ENCODE measurements around the gene SURF4. TPM values are rescaled to one million over a fixed set of nuclear protein-coding genes. Genes with fewer than 3 reads are reported as not detected.
A peak's percentile ranks its signal among the peaks of the same experiment; 100 is the strongest.

The SURF4 gene
- total and polyA plus RNA-seq, 2 of the 13 experiments (the other 11 are each of a cell fraction or from before 2014, with no cell fraction given): 220 to 265 TPM

DNA sequence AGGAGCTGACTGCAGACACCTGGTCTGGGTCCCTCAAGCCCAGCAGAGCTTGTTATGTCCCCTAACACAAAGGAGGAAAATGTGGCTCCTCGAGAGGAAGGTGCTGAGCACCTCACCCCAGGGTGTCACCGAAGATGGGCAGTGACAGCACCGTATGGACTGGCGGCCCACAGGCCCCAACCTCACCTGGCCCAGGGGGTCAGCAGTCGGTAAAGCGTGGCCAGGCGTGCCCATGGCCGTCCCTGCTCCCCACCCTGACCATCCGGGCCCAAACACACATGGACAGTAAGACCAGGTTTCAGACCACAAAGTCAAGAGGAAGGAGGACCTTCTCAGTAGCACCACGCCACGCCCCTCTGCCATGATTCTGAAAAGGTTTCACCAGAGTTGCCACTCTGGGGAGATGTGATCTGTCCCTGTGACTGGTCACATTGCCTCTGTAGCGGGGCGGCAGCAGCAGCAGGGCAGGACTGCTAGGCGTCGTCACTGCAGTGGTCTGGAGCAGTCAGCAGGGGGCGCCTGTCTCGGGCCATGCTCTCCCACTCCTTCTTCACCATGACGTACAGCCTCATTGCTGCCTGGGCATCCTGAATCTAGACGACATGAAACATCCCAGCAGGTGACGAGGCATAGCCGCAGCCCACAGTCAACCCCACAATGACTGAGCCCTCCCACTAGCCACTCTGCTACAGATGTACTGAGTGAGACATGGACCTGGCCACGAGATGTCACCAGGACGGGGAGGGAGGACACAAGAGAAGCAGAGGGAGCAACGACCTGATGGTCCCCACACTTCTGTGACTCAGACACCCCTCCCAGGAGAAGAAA is 30.8 kb upstream of the SURF4 start (continued):
- TF ChIP-seq ARID2 (CRISPR knock-in tag; IDR thresholded peaks at IDR 0.05; ENCODE audit: borderline replicate concordance): no peak
- TF ChIP-seq, protein P1, sequence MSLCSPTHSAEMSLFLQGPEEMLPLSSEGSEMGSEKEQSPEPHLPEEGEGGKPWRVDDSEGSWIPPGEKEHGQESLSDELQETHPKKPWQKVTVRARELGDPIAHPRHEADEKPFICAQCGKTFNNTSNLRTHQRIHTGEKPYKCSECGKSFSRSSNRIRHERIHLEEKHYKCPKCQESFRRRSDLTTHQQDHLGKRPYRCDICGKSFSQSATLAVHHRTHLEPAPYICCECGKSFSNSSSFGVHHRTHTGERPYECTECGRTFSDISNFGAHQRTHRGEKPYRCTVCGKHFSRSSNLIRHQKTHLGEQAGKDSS (CRISPR knock-in tag; IDR thresholded peaks at IDR 0.05; ENCODE audit: borderline replicate concordance, low read depth): 0 out of 2 replicates have a peak, but pooled peaks have one; percentile 37
- TF ChIP-seq, protein P2, sequence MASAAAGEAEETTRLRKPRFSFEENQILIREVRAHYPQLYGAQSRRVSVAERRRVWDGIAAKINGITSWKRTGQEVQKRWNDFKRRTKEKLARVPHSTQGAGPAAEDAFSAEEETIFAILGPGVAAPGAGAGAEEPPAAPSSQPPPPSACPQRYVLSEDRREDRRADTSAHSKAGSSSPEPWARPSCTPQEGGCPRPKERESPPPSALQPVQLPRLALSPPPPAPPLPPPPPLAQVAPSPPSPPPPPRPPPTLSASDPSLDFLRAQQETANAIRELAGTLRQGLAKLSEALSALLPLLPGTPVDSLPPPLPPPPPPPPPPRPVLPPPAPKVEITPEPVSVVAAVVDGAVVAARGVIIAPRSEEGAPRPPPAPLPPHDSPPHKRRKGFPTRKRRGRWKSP (CRISPR knock-in tag; IDR thresholded peaks at IDR 0.05): no peak
- TF ChIP-seq GATAD1 (CRISPR knock-in tag; IDR thresholded peaks at IDR 0.05): 0 out of 2 replicates have a peak, but pooled peaks have one; percentile 22
- TF ChIP-seq, protein P3, sequence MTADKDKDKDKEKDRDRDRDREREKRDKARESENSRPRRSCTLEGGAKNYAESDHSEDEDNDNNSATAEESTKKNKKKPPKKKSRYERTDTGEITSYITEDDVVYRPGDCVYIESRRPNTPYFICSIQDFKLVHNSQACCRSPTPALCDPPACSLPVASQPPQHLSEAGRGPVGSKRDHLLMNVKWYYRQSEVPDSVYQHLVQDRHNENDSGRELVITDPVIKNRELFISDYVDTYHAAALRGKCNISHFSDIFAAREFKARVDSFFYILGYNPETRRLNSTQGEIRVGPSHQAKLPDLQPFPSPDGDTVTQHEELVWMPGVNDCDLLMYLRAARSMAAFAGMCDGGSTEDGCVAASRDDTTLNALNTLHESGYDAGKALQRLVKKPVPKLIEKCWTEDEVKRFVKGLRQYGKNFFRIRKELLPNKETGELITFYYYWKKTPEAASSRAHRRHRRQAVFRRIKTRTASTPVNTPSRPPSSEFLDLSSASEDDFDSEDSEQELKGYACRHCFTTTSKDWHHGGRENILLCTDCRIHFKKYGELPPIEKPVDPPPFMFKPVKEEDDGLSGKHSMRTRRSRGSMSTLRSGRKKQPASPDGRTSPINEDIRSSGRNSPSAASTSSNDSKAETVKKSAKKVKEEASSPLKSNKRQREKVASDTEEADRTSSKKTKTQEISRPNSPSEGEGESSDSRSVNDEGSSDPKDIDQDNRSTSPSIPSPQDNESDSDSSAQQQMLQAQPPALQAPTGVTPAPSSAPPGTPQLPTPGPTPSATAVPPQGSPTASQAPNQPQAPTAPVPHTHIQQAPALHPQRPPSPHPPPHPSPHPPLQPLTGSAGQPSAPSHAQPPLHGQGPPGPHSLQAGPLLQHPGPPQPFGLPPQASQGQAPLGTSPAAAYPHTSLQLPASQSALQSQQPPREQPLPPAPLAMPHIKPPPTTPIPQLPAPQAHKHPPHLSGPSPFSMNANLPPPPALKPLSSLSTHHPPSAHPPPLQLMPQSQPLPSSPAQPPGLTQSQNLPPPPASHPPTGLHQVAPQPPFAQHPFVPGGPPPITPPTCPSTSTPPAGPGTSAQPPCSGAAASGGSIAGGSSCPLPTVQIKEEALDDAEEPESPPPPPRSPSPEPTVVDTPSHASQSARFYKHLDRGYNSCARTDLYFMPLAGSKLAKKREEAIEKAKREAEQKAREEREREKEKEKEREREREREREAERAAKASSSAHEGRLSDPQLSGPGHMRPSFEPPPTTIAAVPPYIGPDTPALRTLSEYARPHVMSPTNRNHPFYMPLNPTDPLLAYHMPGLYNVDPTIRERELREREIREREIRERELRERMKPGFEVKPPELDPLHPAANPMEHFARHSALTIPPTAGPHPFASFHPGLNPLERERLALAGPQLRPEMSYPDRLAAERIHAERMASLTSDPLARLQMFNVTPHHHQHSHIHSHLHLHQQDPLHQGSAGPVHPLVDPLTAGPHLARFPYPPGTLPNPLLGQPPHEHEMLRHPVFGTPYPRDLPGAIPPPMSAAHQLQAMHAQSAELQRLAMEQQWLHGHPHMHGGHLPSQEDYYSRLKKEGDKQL (CRISPR knock-in tag; IDR thresholded peaks at IDR 0.05; ENCODE audit: low read depth): no peak
- TF ChIP-seq, protein P4, sequence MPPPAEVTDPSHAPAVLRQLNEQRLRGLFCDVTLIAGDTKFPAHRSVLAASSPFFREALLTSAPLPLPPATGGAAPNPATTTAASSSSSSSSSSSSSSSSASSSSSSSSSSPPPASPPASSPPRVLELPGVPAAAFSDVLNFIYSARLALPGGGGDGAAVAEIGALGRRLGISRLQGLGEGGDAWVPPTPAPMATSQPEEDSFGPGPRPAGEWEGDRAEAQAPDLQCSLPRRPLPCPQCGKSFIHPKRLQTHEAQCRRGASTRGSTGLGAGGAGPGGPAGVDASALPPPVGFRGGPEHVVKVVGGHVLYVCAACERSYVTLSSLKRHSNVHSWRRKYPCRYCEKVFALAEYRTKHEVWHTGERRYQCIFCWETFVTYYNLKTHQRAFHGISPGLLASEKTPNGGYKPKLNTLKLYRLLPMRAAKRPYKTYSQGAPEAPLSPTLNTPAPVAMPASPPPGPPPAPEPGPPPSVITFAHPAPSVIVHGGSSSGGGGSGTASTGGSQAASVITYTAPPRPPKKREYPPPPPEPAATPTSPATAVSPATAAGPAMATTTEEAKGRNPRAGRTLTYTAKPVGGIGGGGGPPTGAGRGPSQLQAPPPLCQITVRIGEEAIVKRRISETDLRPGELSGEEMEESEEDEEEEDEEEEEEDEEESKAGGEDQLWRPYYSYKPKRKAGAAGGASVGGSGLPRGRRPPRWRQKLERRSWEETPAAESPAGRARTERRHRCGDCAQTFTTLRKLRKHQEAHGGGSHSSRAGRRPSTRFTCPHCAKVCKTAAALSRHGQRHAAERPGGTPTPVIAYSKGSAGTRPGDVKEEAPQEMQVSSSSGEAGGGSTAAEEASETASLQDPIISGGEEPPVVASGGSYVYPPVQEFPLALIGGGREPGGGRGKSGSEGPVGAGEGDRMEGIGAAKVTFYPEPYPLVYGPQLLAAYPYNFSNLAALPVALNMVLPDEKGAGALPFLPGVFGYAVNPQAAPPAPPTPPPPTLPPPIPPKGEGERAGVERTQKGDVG (CRISPR knock-in tag; IDR thresholded peaks at IDR 0.05; ENCODE audit: borderline replicate concordance): peak; percentile 60; the same call in 1 of the 2 replicates
- no peak for TF ChIP-seq NONO (IDR thresholded peaks at IDR 0.05)
- TF ChIP-seq NONO (CRISPR knock-in tag; conservative IDR thresholded peaks at IDR 0.05): peak; percentile 67; the same call in 1 of the 2 replicates
